H9 (cell line): Measurements from ENCODE around the gene TMEM125. TPM values are rescaled to one million over a fixed set of nuclear protein-coding genes. Genes with fewer than 3 reads are reported as not detected.

ENCODE experiments used
- DNase-seq: peaks from one replicate; pipeline ENCODE4 v3.0.0-alpha.2; 2017
- H2AFZ ChIP-seq: one replicate; pipeline ENCODE4 v1.6.1; 2013; ENCODE audit warnings: mild to moderate bottlenecking, low read length, control low read depth, moderate library complexity
- H2AK5ac ChIP-seq: 2 replicates; pipeline ENCODE4 v1.6.1; 2013; ENCODE audit warnings: low read length, control low read depth, mixed read lengths; ENCODE audit not compliant: insufficient read length
- H2BK120ac ChIP-seq: one replicate; pipeline ENCODE4 v1.6.1; 2013; ENCODE audit warnings: low read depth, mild to moderate bottlenecking, low read length, control low read depth, inconsistent platforms; ENCODE audit not compliant: poor library complexity, severe bottlenecking
- H2BK12ac ChIP-seq: 2 replicates; pipeline ENCODE4 v1.6.1; 2013; ENCODE audit warnings: low read length, control low read depth, mixed read lengths, low read depth; ENCODE audit not compliant: insufficient read length
- H2BK15ac ChIP-seq: 2 replicates; pipeline ENCODE4 v1.6.1; 2013; ENCODE audit warnings: low read depth, low read length, control low read depth
- H2BK20ac ChIP-seq: one replicate; pipeline ENCODE4 v1.6.1; 2013; ENCODE audit warnings: low read depth, mild to moderate bottlenecking, low read length, control low read depth, inconsistent platforms; ENCODE audit not compliant: poor library complexity, severe bottlenecking
- H2BK5ac ChIP-seq: 2 replicates; pipeline ENCODE4 v1.6.1; 2013; ENCODE audit warnings: low read length, control low read depth, mixed read lengths; ENCODE audit not compliant: insufficient read length
- H3K14ac ChIP-seq: 2 replicates; pipeline ENCODE4 v1.6.1; 2013; ENCODE audit warnings: low read length, control low read depth; ENCODE audit not compliant: insufficient read depth
- H3K18ac ChIP-seq: 2 replicates; pipeline ENCODE4 v1.6.1; 2013; ENCODE audit warnings: low read depth, mild to moderate bottlenecking, mixed read lengths, low read length, control low read depth; ENCODE audit not compliant: insufficient read length
- H3K23ac ChIP-seq: 2 replicates; pipeline ENCODE4 v1.6.1; 2013; ENCODE audit warnings: low read length, control low read depth, mixed read lengths, low read depth; ENCODE audit not compliant: insufficient read length
- H3K23me2 ChIP-seq: 2 replicates; pipeline ENCODE4 v1.6.1; 2013; ENCODE audit warnings: low read depth, mild to moderate bottlenecking, mixed read lengths, low read length, control low read depth; ENCODE audit not compliant: insufficient read length, poor library complexity, severe bottlenecking
- H3K27ac ChIP-seq: 2 replicates; pipeline ENCODE4 v1.5.1; 2013; ENCODE audit warnings: low read length, control low read depth, mixed read lengths, low read depth; ENCODE audit not compliant: insufficient read length
- H3K27me3 ChIP-seq: 2 replicates; pipeline ENCODE4 v1.6.1; 2013; ENCODE audit warnings: low read length, control low read depth, inconsistent platforms; ENCODE audit not compliant: insufficient read depth
- H3K4ac ChIP-seq: 2 replicates; pipeline ENCODE4 v1.6.1; 2013; ENCODE audit warnings: low read depth, mild to moderate bottlenecking, control low read depth, inconsistent platforms, low read length, moderate library complexity
- H3K4me1 ChIP-seq: 2 replicates; pipeline ENCODE4 v1.6.1; 2013; ENCODE audit warnings: low read length, control low read depth, inconsistent platforms; ENCODE audit not compliant: insufficient read depth
- H3K4me2 ChIP-seq: 2 replicates; pipeline ENCODE4 v1.6.1; 2013; ENCODE audit warnings: low read length, control low read depth, mixed read lengths; ENCODE audit not compliant: insufficient read length, insufficient read depth
- H3K56ac ChIP-seq: 2 replicates; pipeline ENCODE4 v1.6.1; 2013; ENCODE audit warnings: low read depth, mild to moderate bottlenecking, mixed read lengths, low read length, control low read depth; ENCODE audit not compliant: insufficient read length
- H3K79me1 ChIP-seq: 2 replicates; pipeline ENCODE4 v1.6.1; 2013; ENCODE audit warnings: low read depth, mild to moderate bottlenecking, moderate library complexity, low read length, control low read depth, inconsistent platforms; ENCODE audit not compliant: insufficient read depth, poor library complexity, severe bottlenecking
- H3K79me2 ChIP-seq: 2 replicates; pipeline ENCODE4 v1.6.1; 2013; ENCODE audit warnings: low read length, control low read depth, inconsistent platforms; ENCODE audit not compliant: insufficient read depth
- H3K9ac ChIP-seq: 2 replicates; pipeline ENCODE4 v1.6.1; 2013; ENCODE audit warnings: low read length, control low read depth, mixed read lengths; ENCODE audit not compliant: insufficient read length; ENCODE audit errors: extremely low read depth
- H3K9me3 ChIP-seq: one replicate; pipeline ENCODE4 v1.6.1; 2013; ENCODE audit warnings: low read depth, low read length, inconsistent platforms; ENCODE audit not compliant: control insufficient read depth
- H3T11ph ChIP-seq: one replicate; pipeline ENCODE4 v1.6.1; 2013; ENCODE audit warnings: mild to moderate bottlenecking, low read length, control low read depth, inconsistent platforms
- H4K20me1 ChIP-seq: one replicate; pipeline ENCODE4 v1.6.1; 2013; ENCODE audit not compliant: control insufficient read depth, insufficient read length, insufficient read depth
- H4K5ac ChIP-seq: 2 replicates; pipeline ENCODE4 v1.6.1; 2013; ENCODE audit warnings: low read depth, mild to moderate bottlenecking, mixed read lengths, low read length, control low read depth; ENCODE audit not compliant: insufficient read length
- H4K8ac ChIP-seq: replicated peaks from 2 replicates; pipeline ENCODE4 v1.6.1; 2013; ENCODE audit warnings: low read length, control low read depth, mixed read lengths, low read depth; ENCODE audit not compliant: insufficient read length
- H4K91ac ChIP-seq: 2 replicates; pipeline ENCODE4 v1.6.1; 2013; ENCODE audit warnings: low read depth, mild to moderate bottlenecking, moderate library complexity, mixed read lengths, low read length, control low read depth; ENCODE audit not compliant: insufficient read length
- H3K27ac Mint-ChIP-seq, 3 experiments: 2 replicates in 2 of 3; 3 replicates in 1 of 3; pipeline ENCODE4 v1.8.0; 2020 to 2021; ENCODE audit warnings: mixed read lengths in 3 of 3, mild to moderate bottlenecking in 1 of 3, moderate library complexity in 1 of 3
- H3K27me3 Mint-ChIP-seq: 2 replicates; pipeline ENCODE4 v1.8.0; 2021; ENCODE audit warnings: low read depth, mild to moderate bottlenecking, moderate library complexity, mixed read lengths
- H3K36me3 Mint-ChIP-seq, 3 experiments: 2 replicates in 2 of 3; 3 replicates in 1 of 3; pipeline ENCODE4 v1.8.0; 2020 to 2021; ENCODE audit warnings: low read depth in 3 of 3, mixed read lengths in 3 of 3; ENCODE audit not compliant: insufficient read depth in 1 of 3
- H3K4me1 Mint-ChIP-seq, 2 experiments: 2 replicates each; pipeline ENCODE4 v1.8.0; 2020; ENCODE audit warnings: mixed read lengths in 2 of 2
- H3K4me3 Mint-ChIP-seq, 2 experiments: 2 replicates in 1 of 2; 3 replicates in 1 of 2; pipeline ENCODE4 v1.8.0; 2020 to 2021; ENCODE audit warnings: mild to moderate bottlenecking in 2 of 2, mixed read lengths in 2 of 2, moderate library complexity in 1 of 2
- H3K9me3 Mint-ChIP-seq, 2 experiments: 2 replicates in 1 of 2; 3 replicates in 1 of 2; pipeline ENCODE4 v1.8.0; 2020; ENCODE audit warnings: mild to moderate bottlenecking in 2 of 2, mixed read lengths in 2 of 2, moderate library complexity in 1 of 2
- CTCF ChIP-seq: fragments of 200-600 bp; sonication (generic); conservative IDR thresholded peaks from 3 replicates; pipeline ENCODE4 v1.8.0; 2021; ENCODE audit warnings: antibody characterized with exemption, mild to moderate bottlenecking
- WGBS: extraction: QIAGEN DNeasy Blood & Tissue Kit; methylation state at CpG from one replicate; pipeline ENCODE4 v1.1.7; 2013; ENCODE audit warnings: missing lambda C conversion rate, low lambda C conversion rate, mixed read lengths; ENCODE audit not compliant: insufficient read length; ENCODE audit errors: extremely low coverage; 5-methylcytosine and 5-hydroxymethylcytosine counted together
- total RNA-seq: library from RNA; stranded (reverse); gene quantifications from 2 replicates; pipeline ENCODE4 v1.2.1, GENCODE V29; 2021

TMEM125 gene
- total RNA-seq, 1 experiment from 2014 or later = 19.6 TPM

- no peak overlapping the region for H2BK15ac ChIP-seq
- no peak overlapping the region for H3K18ac ChIP-seq
- H4K5ac ChIP-seq = no peak overlapping the region
- WGBS = no CpG with 5 or more reads among the region's 4 CpGs
- no peak for DNase-seq
- H3K27me3 ChIP-seq = no peaks in the 10 kb centered on the region
- no peak overlapping the region for H3K9ac ChIP-seq
- no peaks in the 10 kb centered on the region; a peak in 2 of 4 replicates for H3K4me1 Mint-ChIP-seq
- H3K27ac ChIP-seq = no peak overlapping the region
- H3K9me3 Mint-ChIP-seq = peaks cover 65 to 72% of the 10 kb centered on the region in 2 experiments
- no peak overlapping the region for H2BK120ac ChIP-seq
- no peak overlapping the region for H3K4me3 Mint-ChIP-seq
- H2BK5ac ChIP-seq = no peak overlapping the region
- H3K23ac ChIP-seq = no peak overlapping the region
- H3K4me1 ChIP-seq = no peaks in the 10 kb centered on the region; the same call in 1 of the 2 replicates
- no peak overlapping the region for H3K27ac Mint-ChIP-seq
- peaks cover 6% of the 10 kb centered on the region; the same call in 1 of the 2 replicates for H3K27me3 Mint-ChIP-seq
- H3K4me2 ChIP-seq = no peak overlapping the region
- H3K56ac ChIP-seq = no peak overlapping the region
- no peak overlapping the region for H2AK5ac ChIP-seq
- no peak overlapping the region for H3K14ac ChIP-seq
- H3K23me2 ChIP-seq = no peaks in the 10 kb centered on the region
- H4K20me1 ChIP-seq = no peaks in the 10 kb centered on the region
- H3T11ph ChIP-seq = no peak overlapping the region
- H3K4ac ChIP-seq = no peak overlapping the region
- TF ChIP-seq CTCF = no peak
- H3K79me2 ChIP-seq = no peaks in the 10 kb centered on the region
- H2AFZ ChIP-seq = no peak overlapping the region
- H4K8ac ChIP-seq = no peak overlapping the region
- peaks cover 9 to 19% (median 14%) of the 10 kb centered on the region in 3 experiments for H3K36me3 Mint-ChIP-seq
- no peak overlapping the region for H4K91ac ChIP-seq
- no peak overlapping the region for H2BK12ac ChIP-seq
- no peaks in the 10 kb centered on the region for H3K79me1 ChIP-seq
- H3K9me3 ChIP-seq = peaks cover 22% of the 10 kb centered on the region
- H2BK20ac ChIP-seq = no peak overlapping the region
Observed at GRCh38 chr1:43246466-43247213, 23.1 kb upstream of the TMEM125 start.
